Liver (tissue), 3 donors: ENCODE data around the gene CALML3.

Experiments used
- CTCF ChIP-seq: fragments of 150-350 bp; IDR thresholded peaks from 2 replicates; pipeline ENCODE4 v1.5.1; 2017; ENCODE audit warnings: improper control_type of control experiment, low read depth, low read length; ENCODE audit not compliant: missing input control
- EGR1 ChIP-seq, 2 donors: IDR thresholded peaks; 2 replicates each; pipeline ENCODE4 v1.6.1; 2016 to 2018; ENCODE audit warnings: antibody characterized with exemption in 2 of 2, low read depth in 2 of 2
- JUND ChIP-seq, 2 donors: IDR thresholded peaks; 2 replicates each; pipeline ENCODE4 v1.6.1; 2016; ENCODE audit warnings: antibody characterized with exemption in 2 of 2
- MAX ChIP-seq: IDR thresholded peaks from 2 replicates; pipeline ENCODE4 v1.6.1; 2016; ENCODE audit warnings: antibody characterized with exemption
- NR2F2 ChIP-seq: IDR thresholded peaks from 2 replicates; pipeline ENCODE4 v1.6.1; 2016; ENCODE audit warnings: antibody characterized with exemption
- RAD21 ChIP-seq, 2 donors: IDR thresholded peaks; 2 replicates each; pipeline ENCODE4 v1.6.1; 2016; ENCODE audit warnings: antibody characterized with exemption in 2 of 2, mild to moderate bottlenecking in 2 of 2
- REST ChIP-seq: IDR thresholded peaks from 2 replicates; pipeline ENCODE4 v1.6.1; 2016; ENCODE audit warnings: antibody characterized with exemption, mild to moderate bottlenecking
- RXRA ChIP-seq, 2 donors: IDR thresholded peaks; 2 replicates each; pipeline ENCODE4 v1.6.1; 2017 to 2018; ENCODE audit warnings: antibody characterized with exemption in 2 of 2, mild to moderate bottlenecking in 1 of 2
- YY1 ChIP-seq: IDR thresholded peaks from 2 replicates; pipeline ENCODE4 v1.6.1; 2016; ENCODE audit warnings: antibody characterized with exemption, mild to moderate bottlenecking
- donor health status: healthy.
- donor health status: healthy.

- no peak for TF ChIP-seq CTCF
- TF ChIP-seq YY1, result no peak
- no peak for TF ChIP-seq MAX
- TF ChIP-seq EGR1 (IDR thresholded peaks at IDR 0.05; ENCODE audit: low read depth in 2 of 2), result no peak
- no peak for TF ChIP-seq REST
- no peak for TF ChIP-seq JUND (IDR thresholded peaks at IDR 0.05)
- no peak for TF ChIP-seq RXRA (IDR thresholded peaks at IDR 0.05)
- TF ChIP-seq RAD21 (IDR thresholded peaks at IDR 0.05), result no peak
- no peak for TF ChIP-seq NR2F2
Observed at GRCh38 chr10:5565671-5566581, 41.2 kb downstream of the CALML3 start.
